Sigmoid colon (tissue), 7 donors: Measurements from ENCODE around the gene CHN2. TPM values are rescaled to one million over a fixed set of nuclear protein-coding genes. Genes with fewer than 3 reads are reported as not detected.

ENCODE experiments used
- DNase-seq: peaks from one replicate; pipeline ENCODE4 v3.0.0-alpha.2; 2019
- H3K27ac ChIP-seq, 4 donors: fragments of 200-600 bp; sonication (generic); one replicate each; pipeline ENCODE4 v1.5.1; 2016 to 2019; ENCODE audit warnings: mild to moderate bottlenecking in 1 of 4
- H3K27me3 ChIP-seq, 3 donors: fragments of 200-600 bp; sonication (generic); one replicate each; pipeline ENCODE4 v1.5.1; 2019; ENCODE audit warnings: mild to moderate bottlenecking in 1 of 3
- H3K36me3 ChIP-seq, 4 donors: fragments of 200-600 bp; sonication (generic); one replicate each; pipeline ENCODE4 v1.5.1; 2016 to 2019
- H3K4me1 ChIP-seq, 4 donors: fragments of 200-600 bp; sonication (generic); one replicate each; pipeline ENCODE4 v1.5.1; 2017 to 2019
- H3K4me3 ChIP-seq, 4 donors: fragments of 200-600 bp; sonication (generic); one replicate each; pipeline ENCODE4 v1.5.1; 2017 to 2019; ENCODE audit warnings: mild to moderate bottlenecking in 2 of 4, moderate library complexity in 1 of 4
- H3K9me3 ChIP-seq, 4 donors: fragments of 200-600 bp in 3 of 4; sonication (generic) in 3 of 4; one replicate each; pipeline versions ENCODE4 v1.5.1 to v1.6.1; 2013 to 2019
- CTCF ChIP-seq, 4 experiments: fragments of 450-650 bp in 3 of 4; fragments of 200-600 bp in 1 of 4; IDR thresholded peaks; one replicate each; pipeline ENCODE4 v1.5.1; 2016 to 2019; ENCODE audit warnings: antibody characterized with exemption in 4 of 4, mild to moderate bottlenecking in 3 of 4, moderate library complexity in 2 of 4
- EP300 ChIP-seq, 4 donors: sonication (generic); formaldehyde crosslinking; IDR thresholded peaks; one replicate each; pipeline ENCODE4 v1.6.1; 2017; ENCODE audit warnings: antibody characterized with exemption in 4 of 4
- POLR2A ChIP-seq, 2 donors: fragments of 450-650 bp; IDR thresholded peaks; one replicate each; pipeline ENCODE4 v1.6.1; 2016; ENCODE audit warnings: antibody characterized with exemption in 2 of 2, mild to moderate bottlenecking in 2 of 2, moderate library complexity in 2 of 2
- POLR2AphosphoS5 ChIP-seq, 4 donors: sonication (generic); formaldehyde crosslinking; IDR thresholded peaks; one replicate each; pipeline ENCODE4 v1.6.1; 2017; ENCODE audit warnings: antibody characterized with exemption in 4 of 4
- WGBS, 2 donors: extraction: QIAGEN DNeasy Blood & Tissue Kit; methylation state at CpG; one replicate each; pipeline ENCODE4 v1.1.7; 2013; 5-methylcytosine and 5-hydroxymethylcytosine counted together
- intact Hi-C: fragments of 100-400 bp; cut with DNase I; formaldehyde crosslinking; loops from one replicate; pipeline ENCODE4 v1.15.1; 2023
- polyA plus RNA-seq, 3 donors: library from polyadenylated mRNA; stranded (reverse); fragments of 200-250 nt; gene quantifications; one replicate each; pipeline ENCODE4 v1.2.3, GENCODE V29; 2013
- total RNA-seq, 4 donors: library from RNA; depleted of rRNA; stranded (reverse); fragments of >200 nt; gene quantifications; one replicate each; pipeline ENCODE4 v1.1.0, GENCODE V29; 2016
- donor health status: healthy with polysubstance abuse.
- donor health status: Bipolar disorder and iron deficiency.
- donor health status: healthy.

Gene CHN2
- total and polyA plus RNA-seq, 7 donors = 4.2 to 37.7 (median 15.8) TPM

GRCh38 chr7:29335188-29336083 lies 140.9 kb downstream of the CHN2 start:
- 83 to 88% methylated on average over 6 of the region's 6 CpGs for WGBS, 2 donors
- intact Hi-C loops = no loop called here
- TF ChIP-seq CTCF (IDR thresholded peaks at IDR 0.05) (no peak), POLR2A (IDR thresholded peaks at IDR 0.05) (no peak), POLR2AphosphoS5 (IDR thresholded peaks at IDR 0.05) (no peak), EP300 (IDR thresholded peaks at IDR 0.05) (no peak)

GRCh38 chr7:29337546-29338116 lies 143.1 kb downstream of the CHN2 start:
- no peak for DNase-seq
- no peak for TF ChIP-seq EP300 (IDR thresholded peaks at IDR 0.05)
- TF ChIP-seq POLR2A (IDR thresholded peaks at IDR 0.05) = no peak
- TF ChIP-seq POLR2AphosphoS5 (IDR thresholded peaks at IDR 0.05) = no peak
- no peak for TF ChIP-seq CTCF (IDR thresholded peaks at IDR 0.05)
- intact Hi-C loops = no loop called here
- Histone ChIP-seq H3K27me3 (no peaks in the 10 kb centered on the region), H3K9me3 (no peaks in the 10 kb centered on the region), H3K4me1 (no peaks in the 10 kb centered on the region), H3K27ac (no peak overlapping the region), H3K36me3 (no peaks in the 10 kb centered on the region), H3K4me3 (no peak overlapping the region)
- 31 to 62% methylated on average over 4 of the region's 4 CpGs for WGBS, 2 donors

More at GRCh38 chr7:29335188-29336083, 140.9 kb downstream of the CHN2 start:
- Histone ChIP-seq H3K4me3 (no peak overlapping the region), H3K4me1 (no peaks in the 10 kb centered on the region), H3K27ac (no peak overlapping the region), H3K9me3 (no peaks in the 10 kb centered on the region), H3K36me3 (no peaks in the 10 kb centered on the region), H3K27me3 (no peaks in the 10 kb centered on the region)
- DNase-seq = no peak

DNA sequence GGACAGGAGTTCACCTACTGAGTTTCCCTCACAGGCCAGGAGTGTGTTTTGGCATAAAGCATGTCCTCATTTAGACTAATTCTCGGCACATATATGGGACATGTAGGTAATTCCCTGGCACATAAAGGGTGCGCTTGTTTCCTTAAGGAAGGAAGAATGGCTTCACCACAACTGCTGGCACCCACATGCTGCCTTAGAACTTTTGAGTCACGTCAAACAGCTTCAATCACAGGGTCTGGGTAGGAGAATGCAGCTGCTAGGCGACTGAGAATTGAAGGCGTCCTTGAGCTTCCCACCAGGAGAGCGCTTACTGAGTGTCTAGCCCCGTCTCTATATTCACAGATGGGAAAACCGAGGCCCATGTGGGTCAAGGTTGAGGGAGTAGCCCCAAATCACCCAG lies 146.1 kb downstream of the CHN2 start:
- H3K27ac ChIP-seq = no peak overlapping the region
- no peak for DNase-seq
- intact Hi-C loops = no loop called here
- H3K4me3 ChIP-seq = no peak overlapping the region
- peaks cover 0 to 6% (median 0%) of the 10 kb centered on the region in 4 donors for H3K4me1 ChIP-seq
- H3K36me3 ChIP-seq = no peaks in the 10 kb centered on the region
- 92 to 94% methylated on average over 8 of the region's 8 CpGs for WGBS, 2 donors
- no peaks in the 10 kb centered on the region for H3K27me3 ChIP-seq
- TF ChIP-seq CTCF (IDR thresholded peaks at IDR 0.05) (no peak), POLR2AphosphoS5 (IDR thresholded peaks at IDR 0.05) (no peak), EP300 (IDR thresholded peaks at IDR 0.05) (no peak), POLR2A (IDR thresholded peaks at IDR 0.05) (no peak)
- no peaks in the 10 kb centered on the region for H3K9me3 ChIP-seq

- TF ChIP-seq POLR2AphosphoS5 (IDR thresholded peaks at IDR 0.05) = no peak
- no peak for TF ChIP-seq EP300 (IDR thresholded peaks at IDR 0.05)
- no peak for TF ChIP-seq POLR2A (IDR thresholded peaks at IDR 0.05)
- no peak for TF ChIP-seq CTCF (IDR thresholded peaks at IDR 0.05)
- intact Hi-C loops = no loop called here
- H3K4me3 ChIP-seq = no peak overlapping the region
These were observed 146.6 kb downstream of the CHN2 start for GRCh38 chr7:29341156-29341555.

More at GRCh38 chr7:29341156-29341555, 146.6 kb downstream of the CHN2 start:
- H3K9me3 ChIP-seq = no peaks in the 10 kb centered on the region
- H3K27ac ChIP-seq = no peak overlapping the region
- DNase-seq = no peak
- no peaks in the 10 kb centered on the region for H3K27me3 ChIP-seq
- H3K36me3 ChIP-seq = no peaks in the 10 kb centered on the region
- WGBS, 2 donors = 84 to 93% methylated on average over 7 of the region's 7 CpGs
- peaks cover 0 to 6% (median 0%) of the 10 kb centered on the region in 4 donors for H3K4me1 ChIP-seq
